Left renal cortex interstitium (tissue), 4 donors: ENCODE data around the gene SLC6A4. TPM values are rescaled to one million over a fixed set of nuclear protein-coding genes. Genes with fewer than 3 reads are reported as not detected.

ENCODE experiments used
- polyA plus RNA-seq, 4 donors: library from polyadenylated mRNA; unstranded; fragments of 120-200 nt; gene quantifications; one replicate each; pipeline ENCODE4 v1.2.1, GENCODE V29; 2013; ENCODE audit not compliant: insufficient read length in 4 of 4

SLC6A4 gene
- polyA plus RNA-seq, 4 donors = 0.52 to 1.0 (median 0.83) TPM

Other genes starting within 250 kb of the SLC6A4 start
- 10 to 100 TPM; 35.6 to 46.4 (median 41.6) TPM for gene NSRP1, start 118.9 kb downstream of the SLC6A4 start, polyA plus RNA-seq
- 10 to 100 TPM; 72.3 to 99.7 (median 81.3) TPM for gene BLMH, start 56.2 kb upstream of the SLC6A4 start, polyA plus RNA-seq
- 1 to 10 TPM in 1 of 4 donors, under 1 TPM in 3; 0.59 to 1.2 (median 0.83) TPM for gene TMIGD1, start 98.4 kb upstream of the SLC6A4 start, polyA plus RNA-seq
- 10 to 100 TPM; 81.5 to 92.2 (median 85.5) TPM for gene CPD, start 143.2 kb upstream of the SLC6A4 start, polyA plus RNA-seq
- 10 to 100 TPM; 42.3 to 59.8 (median 51.7) TPM for gene GOSR1, start 241.7 kb upstream of the SLC6A4 start, polyA plus RNA-seq